ENCODE results near the gene GKN1.

Gene GKN1

DNA sequence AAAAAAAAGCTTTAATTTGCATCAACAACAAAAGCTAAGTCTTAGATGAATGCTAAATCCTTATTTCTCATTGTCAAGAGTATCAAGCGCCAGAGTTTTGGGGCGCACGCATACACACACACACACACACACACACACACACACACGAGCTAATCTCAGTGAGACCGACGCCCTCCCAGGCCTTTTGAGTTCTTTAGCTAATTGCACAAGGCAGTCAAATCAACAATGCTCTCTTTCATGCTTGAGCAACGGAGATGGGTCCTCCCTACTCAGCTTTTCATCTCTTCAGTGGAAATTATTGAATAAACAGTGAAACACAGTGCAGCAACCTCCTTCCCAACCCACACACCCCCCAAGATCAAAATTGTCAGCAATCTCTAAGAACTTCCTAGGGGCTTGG, 19.2 kb downstream of the GKN1 start:
- H2AFZ ChIP-seq (ENCODE audit: low read depth) = no peak overlapping the region
- H3K36me3 ChIP-seq (ENCODE audit: insufficient read depth) = no peaks in the 10 kb centered on the region
- TF ChIP-seq, protein P1, sequence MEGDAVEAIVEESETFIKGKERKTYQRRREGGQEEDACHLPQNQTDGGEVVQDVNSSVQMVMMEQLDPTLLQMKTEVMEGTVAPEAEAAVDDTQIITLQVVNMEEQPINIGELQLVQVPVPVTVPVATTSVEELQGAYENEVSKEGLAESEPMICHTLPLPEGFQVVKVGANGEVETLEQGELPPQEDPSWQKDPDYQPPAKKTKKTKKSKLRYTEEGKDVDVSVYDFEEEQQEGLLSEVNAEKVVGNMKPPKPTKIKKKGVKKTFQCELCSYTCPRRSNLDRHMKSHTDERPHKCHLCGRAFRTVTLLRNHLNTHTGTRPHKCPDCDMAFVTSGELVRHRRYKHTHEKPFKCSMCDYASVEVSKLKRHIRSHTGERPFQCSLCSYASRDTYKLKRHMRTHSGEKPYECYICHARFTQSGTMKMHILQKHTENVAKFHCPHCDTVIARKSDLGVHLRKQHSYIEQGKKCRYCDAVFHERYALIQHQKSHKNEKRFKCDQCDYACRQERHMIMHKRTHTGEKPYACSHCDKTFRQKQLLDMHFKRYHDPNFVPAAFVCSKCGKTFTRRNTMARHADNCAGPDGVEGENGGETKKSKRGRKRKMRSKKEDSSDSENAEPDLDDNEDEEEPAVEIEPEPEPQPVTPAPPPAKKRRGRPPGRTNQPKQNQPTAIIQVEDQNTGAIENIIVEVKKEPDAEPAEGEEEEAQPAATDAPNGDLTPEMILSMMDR (conservative IDR thresholded peaks at IDR 0.05; ENCODE audit: low read depth, low read length) = no peak
- H3K4me1 ChIP-seq (ENCODE audit: low read depth, poor library complexity, severe bottlenecking) = no peaks in the 10 kb centered on the region
- H3K27me3 ChIP-seq (ENCODE audit: insufficient read depth, low read depth) = no peaks in the 10 kb centered on the region
- no peak overlapping the region for H3K9ac ChIP-seq
- no peaks in the 10 kb centered on the region for H4K20me1 ChIP-seq (ENCODE audit: insufficient read depth)
- no peak overlapping the region for H3K4me2 ChIP-seq
- H3K79me2 ChIP-seq (ENCODE audit: insufficient read depth, low read depth) = no peaks in the 10 kb centered on the region
- H3K4me3 ChIP-seq (IDR thresholded peaks at IDR 0.05; ENCODE audit: insufficient read depth, low read depth, low read length) = no peak overlapping the region
- no peak overlapping the region for H3K27ac ChIP-seq

- Histone ChIP-seq H3K79me2 (ENCODE audit: insufficient read depth, low read depth) (no peaks in the 10 kb centered on the region), H2AFZ (ENCODE audit: low read depth) (no peak overlapping the region)
Observed at GRCh38 chr2:68994864-68995263, 20.4 kb downstream of the GKN1 start.

DNA sequence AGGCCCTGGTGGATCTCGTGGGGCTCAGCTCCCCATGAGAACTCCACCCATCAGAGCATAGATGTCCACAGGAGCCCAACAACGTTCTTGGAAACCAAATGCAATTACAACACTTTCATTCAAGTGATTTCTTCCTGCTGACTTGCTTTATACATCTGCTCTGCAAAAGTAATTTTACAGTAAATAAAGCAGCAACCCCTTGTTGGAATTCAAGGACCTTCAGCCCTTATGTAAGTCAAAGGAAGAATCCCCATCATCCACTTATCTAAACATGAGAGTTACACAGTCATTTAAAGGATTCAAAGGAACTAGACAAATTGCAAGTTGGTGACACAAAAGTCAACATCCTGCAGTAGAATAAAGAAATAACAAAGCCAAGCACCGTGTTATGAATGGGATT, 21.5 kb downstream of the GKN1 start:
- Histone ChIP-seq H3K4me2 (no peak overlapping the region), H3K79me2 (ENCODE audit: insufficient read depth, low read depth) (no peaks in the 10 kb centered on the region), H3K4me3 (IDR thresholded peaks at IDR 0.05; ENCODE audit: insufficient read depth, low read depth, low read length) (no peak overlapping the region), H3K36me3 (ENCODE audit: insufficient read depth) (no peaks in the 10 kb centered on the region), H2AFZ (ENCODE audit: low read depth) (no peak overlapping the region), H3K27me3 (ENCODE audit: insufficient read depth, low read depth) (no peaks in the 10 kb centered on the region), H3K27ac (no peak overlapping the region), H3K4me1 (ENCODE audit: low read depth, poor library complexity, severe bottlenecking) (no peaks in the 10 kb centered on the region), H4K20me1 (ENCODE audit: insufficient read depth) (no peaks in the 10 kb centered on the region), H3K9ac (no peak overlapping the region)
- TF ChIP-seq, protein P1 (conservative IDR thresholded peaks at IDR 0.05; ENCODE audit: low read depth, low read length) = no peak

More at GRCh38 chr2:68994864-68995263, 20.4 kb downstream of the GKN1 start:
- Histone ChIP-seq H3K4me1 (ENCODE audit: low read depth, poor library complexity, severe bottlenecking) (no peaks in the 10 kb centered on the region), H3K9ac (no peak overlapping the region), H3K36me3 (ENCODE audit: insufficient read depth) (no peaks in the 10 kb centered on the region), H3K27ac (no peak overlapping the region), H3K4me2 (no peak overlapping the region), H3K27me3 (ENCODE audit: insufficient read depth, low read depth) (no peaks in the 10 kb centered on the region), H4K20me1 (ENCODE audit: insufficient read depth) (no peaks in the 10 kb centered on the region), H3K4me3 (IDR thresholded peaks at IDR 0.05; ENCODE audit: insufficient read depth, low read depth, low read length) (no peak overlapping the region)
- TF ChIP-seq, protein P1 (conservative IDR thresholded peaks at IDR 0.05; ENCODE audit: low read depth, low read length) = no peak

- Histone ChIP-seq H3K4me3 (IDR thresholded peaks at IDR 0.05; ENCODE audit: insufficient read depth, low read depth, low read length) (no peak overlapping the region), H3K79me2 (ENCODE audit: insufficient read depth, low read depth) (no peaks in the 10 kb centered on the region), H3K27me3 (ENCODE audit: insufficient read depth, low read depth) (no peaks in the 10 kb centered on the region), H3K4me1 (ENCODE audit: low read depth, poor library complexity, severe bottlenecking) (no peaks in the 10 kb centered on the region), H3K27ac (no peak overlapping the region), H3K4me2 (no peak overlapping the region), H3K9ac (no peak overlapping the region), H4K20me1 (ENCODE audit: insufficient read depth) (no peaks in the 10 kb centered on the region), H3K36me3 (ENCODE audit: insufficient read depth) (no peaks in the 10 kb centered on the region), H2AFZ (ENCODE audit: low read depth) (no peak overlapping the region)
- TF ChIP-seq, protein P1 (conservative IDR thresholded peaks at IDR 0.05; ENCODE audit: low read depth, low read length) = no peak
Observed at GRCh38 chr2:68997401-68997800, 23.0 kb downstream of the GKN1 start.
